GM12878 (cell line): ENCODE results near the gene LRRK1. TPM values are rescaled to one million over a fixed set of nuclear protein-coding genes. Genes with fewer than 3 reads are reported as not detected.

Experiments used
- ATAC-seq: fragments of 200-7000 bp; cut with Tn5 transposase; 3 replicates; pipeline ENCODE4 v1.9.1; 2020; ENCODE audit warnings: mild to moderate bottlenecking, moderate library complexity
- BruUV-seq: library from RNA; stranded (reverse); fragments of 400-500 nt; replicated peaks from 2 replicates; lab custom pipeline; 2021; lab: Mats Ljungman, UMichigan
- CTCF ChIA-PET: fragments of 300-600 bp; sonication (Branson Sonifier 250); formaldehyde crosslinking; extraction: SDS; loops from one replicate; lab custom pipeline; 2021; ENCODE audit warnings: inconsistent platforms; lab: Yijun Ruan, JAX
- POLR2A ChIA-PET: fragments of 350-600 bp; formaldehyde crosslinking; extraction: SDS; loops from one replicate; lab custom pipeline; 2021; ENCODE audit warnings: inconsistent platforms; lab: Charles Lee
- RAD21 ChIA-PET: fragments of 300-600 bp; sonication (Branson Sonifier 250); formaldehyde crosslinking; loops from one replicate; lab custom pipeline; 2023; ENCODE audit warnings: antibody characterized with exemption; ENCODE audit not compliant: unreplicated experiment; lab: Charles Lee
- SMC1A ChIA-PET: fragments of 300-600 bp; sonication (Branson Sonifier 250); formaldehyde crosslinking; loops from one replicate; lab custom pipeline; 2023; ENCODE audit not compliant: unreplicated experiment, uncharacterized antibody; lab: Charles Lee
- DNase-seq: peaks from one replicate; pipeline ENCODE4 v3.0.0-alpha.2; 2011; ENCODE audit warnings: low read depth, low spot score
- FAIRE-seq: peaks from 3 replicates; lab custom pipeline; 2011; peaks lifted over from hg19 to GRCh38; lab: Jason Lieb, UNC
- H2AFZ ChIP-seq: 2 replicates; pipeline ENCODE4 v1.6.0; 2011; ENCODE audit warnings: low read depth, low read length, control low read depth; ENCODE audit not compliant: control insufficient read depth
- H3K27ac ChIP-seq: 2 replicates; pipeline ENCODE4 v1.5.1; 2011; ENCODE audit warnings: control low read depth; ENCODE audit not compliant: control insufficient read depth, insufficient read depth
- H3K27me3 ChIP-seq, 2 experiments: replicated peaks in 1 of 2; 2 replicates each; pipeline versions ENCODE4 v1.6.0 to v1.6.1; 2011; ENCODE audit warnings: low read length in 1 of 2; ENCODE audit not compliant: control insufficient read depth in 2 of 2, insufficient read depth in 2 of 2
- H3K36me3 ChIP-seq, 2 experiments: 2 replicates each; pipeline ENCODE4 v1.5.1; 2011; ENCODE audit warnings: low read length in 1 of 2; ENCODE audit not compliant: control insufficient read depth in 2 of 2, insufficient read depth in 2 of 2
- H3K4me1 ChIP-seq: 2 replicates; pipeline ENCODE4 v1.6.1; 2011; ENCODE audit warnings: mild to moderate bottlenecking, low read length, moderate library complexity, mixed read lengths; ENCODE audit not compliant: control insufficient read depth, insufficient read depth
- H3K4me2 ChIP-seq: 2 replicates; pipeline ENCODE4 v1.6.0; 2011; ENCODE audit warnings: control low read depth; ENCODE audit not compliant: control insufficient read depth, insufficient read depth
- H3K4me3 ChIP-seq: fragments of 200-600 bp; sonication (generic); 2 replicates; pipeline ENCODE4 v1.5.1; 2016
- H3K79me2 ChIP-seq: 2 replicates; pipeline ENCODE4 v1.6.0; 2011; ENCODE audit warnings: low read length; ENCODE audit not compliant: control insufficient read depth, insufficient read depth
- H3K9ac ChIP-seq: 2 replicates; pipeline ENCODE4 v1.8.0; 2011; ENCODE audit warnings: low read length, control low read depth, mixed read lengths; ENCODE audit not compliant: control insufficient read depth, insufficient read depth
- H3K9me3 ChIP-seq: replicated peaks from 3 replicates; pipeline ENCODE4 v1.5.1; 2011; ENCODE audit warnings: mild to moderate bottlenecking, low read length; ENCODE audit not compliant: control insufficient read depth, insufficient read depth
- H4K20me1 ChIP-seq: 2 replicates; pipeline ENCODE4 v1.6.0; 2011; ENCODE audit not compliant: control insufficient read depth, insufficient read depth
- ATF7 ChIP-seq: fragments of 450-650 bp; IDR thresholded peaks from 2 replicates; pipeline ENCODE4 v1.6.1; 2016; ENCODE audit warnings: low read depth, mild to moderate bottlenecking
- CBX5 ChIP-seq: sonication (generic); IDR thresholded peaks from 2 replicates; pipeline ENCODE4 v1.6.1; 2016; ENCODE audit warnings: low read depth, moderate library complexity, mild to moderate bottlenecking, inconsistent platforms
- FOXK2 ChIP-seq: fragments of 450-650 bp; IDR thresholded peaks from 2 replicates; pipeline ENCODE4 v1.6.1; 2017; ENCODE audit warnings: mild to moderate bottlenecking, moderate library complexity
- HDGF ChIP-seq: fragments of 450-650 bp; IDR thresholded peaks from 2 replicates; pipeline ENCODE4 v1.6.1; 2016; ENCODE audit warnings: antibody characterized with exemption
- IKZF1 ChIP-seq: fragments of 450-650 bp; conservative IDR thresholded peaks from 2 replicates; pipeline ENCODE4 v1.6.1; 2017; ENCODE audit warnings: antibody characterized with exemption, mild to moderate bottlenecking
- IRF5 ChIP-seq: fragments of 450-650 bp; IDR thresholded peaks from 2 replicates; pipeline ENCODE4 v1.6.1; 2017; ENCODE audit warnings: borderline replicate concordance
- JUND ChIP-seq: IDR thresholded peaks from 2 replicates; pipeline ENCODE4 v1.6.1; 2012; ENCODE audit warnings: low read depth, mild to moderate bottlenecking, low read length, improper control_type of control experiment, moderate library complexity
- MTA2 ChIP-seq: fragments of 450-650 bp; IDR thresholded peaks from 2 replicates; pipeline ENCODE4 v1.6.1; 2016; ENCODE audit warnings: low read depth, mild to moderate bottlenecking, moderate library complexity
- NRF1 ChIP-seq: conservative IDR thresholded peaks from 2 replicates; pipeline ENCODE4 v1.6.1; 2011; ENCODE audit warnings: mild to moderate bottlenecking, low read depth, low read length, improper control_type of control experiment
- PAX5 ChIP-seq: IDR thresholded peaks from 2 replicates; pipeline ENCODE4 v1.6.1; 2011; ENCODE audit warnings: low read depth, low read length, borderline replicate concordance
- POLR2A ChIP-seq: IDR thresholded peaks from 2 replicates; pipeline ENCODE4 v1.6.1; 2011; ENCODE audit warnings: low read depth, mild to moderate bottlenecking, low read length
- TCF12 ChIP-seq: IDR thresholded peaks from 2 replicates; pipeline ENCODE4 v1.6.1; 2011; ENCODE audit warnings: low read depth, mild to moderate bottlenecking, low read length
- TCF3 ChIP-seq: IDR thresholded peaks from 2 replicates; pipeline ENCODE4 v1.6.1; 2012; ENCODE audit warnings: low read depth, mild to moderate bottlenecking, low read length, borderline replicate concordance; ENCODE audit not compliant: insufficient read depth
- WGBS: methylation state at CpG from one replicate; pipeline ENCODE4 v1.1.6; 2016; ENCODE audit warnings: low lambda C conversion rate; ENCODE audit not compliant: insufficient replicate concordance, insufficient coverage; ENCODE audit errors: missing lambda C conversion rate; 5-methylcytosine and 5-hydroxymethylcytosine counted together
- in situ Hi-C: fragments of 300-500 bp; cut with MboI; formaldehyde crosslinking; loops from 9 replicates; pipeline ENCODE4 v1.14.3; 2018; ENCODE audit warnings: mixed read lengths
- intact Hi-C: fragments of 100-400 bp; cut with micrococcal nuclease; formaldehyde crosslinking; loops from one replicate; pipeline ENCODE4 v1.14.2; 2022; ENCODE audit not compliant: unreplicated experiment
- polyA plus RNA-seq, 11 experiments: library from polyadenylated mRNA; depleted of rRNA in 4 of 11; unstranded in 6 of 11; stranded (reverse) in 5 of 11; fragments of >200 nt; fragmentation: Nextera tagmentation in 4 of 11; fragmentation: Illumina TruSeq in 1 of 11; extraction: Ambion mirVana in 4 of 11; extraction: Trizol in 1 of 11; gene quantifications; 1 replicate in 1 of 11; 2 replicates in 10 of 11; pipeline versions ENCODE4 v1.2.1 to v1.2.3, GENCODE V29; 2011 to 2016; ENCODE audit warnings: inconsistent platforms in 2 of 11, missing spikeins in 2 of 11, low read depth in 1 of 11
- total RNA-seq, 4 experiments: library from RNA; depleted of rRNA in 3 of 4; stranded (reverse); fragments of >200 nt in 3 of 4; fragmentation: Illumina TruSeq in 1 of 4; extraction: Trizol in 1 of 4; gene quantifications; 2 replicates each; pipeline versions ENCODE4 v1.2.1 to v1.2.3, GENCODE V29; 2013 to 2021

The LRRK1 gene
- total and polyA plus RNA-seq, 10 of the 15 experiments (the other 5 are each of a cell fraction or from before 2014, with no cell fraction given) = 2.2 to 58.3 (median 17.9) TPM

GRCh38 chr15:100929641-100930042 lies 10.5 kb downstream of the LRRK1 start:
- BruUV-seq = no TSS peak
- ChIA-PET CTCF (interaction anchor here (1.5 to 5.3 kb wide), 4 partner anchors 10 to 79 kb away, joined by 4 to 59 read pairs (median 45); partner anchors contain the start of gene LRRK1), RAD21 (interaction anchor here (2.6 to 6.0 kb wide), 4 partner anchors 10 to 78 kb away, joined by 9 to 76 read pairs (median 30); partner anchors contain the start of gene LRRK1), SMC1A (interaction anchor here (1.0 to 5.9 kb wide), 7 partner anchors 9 to 79 kb away, joined by 4 to 45 read pairs (median 6); partner anchors contain the start of gene LRRK1), POLR2A (interaction anchor here (0.8 to 5.3 kb wide), 6 partner anchors 9 to 79 kb away, joined by 3 to 50 read pairs (median 5); no protein-coding TSS in a partner anchor)
- Histone ChIP-seq H3K9ac (no peak overlapping the region), H3K79me2 (peaks cover 41% of the 10 kb centered on the region), H3K27ac (peak overlapping the region; percentile 81), H2AFZ (no peak overlapping the region), H3K27me3 (no peaks in the 10 kb centered on the region), H3K4me1 (peaks cover 74% of the 10 kb centered on the region), H3K36me3 (peaks cover 13 to 30% of the 10 kb centered on the region in 2 experiments), H3K4me3 (no peak overlapping the region), H4K20me1 (no peaks in the 10 kb centered on the region), H3K9me3 (no peaks in the 10 kb centered on the region), H3K4me2 (peak overlapping the region; percentile 45; the same call in 1 of the 2 replicates)
- DNase-seq (no peak), ATAC-seq (peak; percentile 39), FAIRE-seq (peak; percentile 54)
- intact Hi-C loops (no loop called here), in situ Hi-C loops (loop anchor here (25.0 kb wide), 1 partner anchor 1417 kb away; no protein-coding TSS in a partner anchor)
- WGBS = 27% methylated on average over 6 of the region's 6 CpGs
- no peak for TF ChIP-seq MTA2
- peak; percentile 58; the same call in 1 of the 2 replicates for TF ChIP-seq IKZF1
- no peak for TF ChIP-seq JUND
- peak; percentile 30; the same call in 1 of the 2 replicates for TF ChIP-seq HDGF
- peak; percentile 85 for TF ChIP-seq PAX5
- peak; percentile 82; the same call in 1 of the 2 replicates for TF ChIP-seq TCF12
- TF ChIP-seq CBX5 = no peak
- TF ChIP-seq FOXK2 = no peak
- TF ChIP-seq IRF5 = no peak
- TF ChIP-seq POLR2A = 0 out of 2 replicates have a peak, but pooled peaks have one; percentile 34
- no peak for TF ChIP-seq NRF1
- TF ChIP-seq TCF3 = peak; percentile 82; the same call in 1 of the 2 replicates
- TF ChIP-seq ATF7 = no peak
